A673 (cell line): ENCODE measurements around the gene CDK5RAP3.

Experiments
- CTCF ChIP-seq: fragments of 300-800, 200-600 bp; sonication (generic); conservative IDR thresholded peaks from 2 replicates; pipeline ENCODE4 v1.5.1; 2017; ENCODE audit warnings: low read depth, mild to moderate bottlenecking, antibody characterized with exemption, low read length, moderate library complexity, mixed read lengths
- EZH2 ChIP-seq: fragments of 200-600 bp; sonication (generic); IDR thresholded peaks from 2 replicates; pipeline ENCODE4 v1.6.1; 2017; ENCODE audit warnings: borderline replicate concordance, low read depth, mild to moderate bottlenecking, mixed read lengths, antibody characterized with exemption, low read length; ENCODE audit not compliant: poor library complexity, severe bottlenecking

DNA sequence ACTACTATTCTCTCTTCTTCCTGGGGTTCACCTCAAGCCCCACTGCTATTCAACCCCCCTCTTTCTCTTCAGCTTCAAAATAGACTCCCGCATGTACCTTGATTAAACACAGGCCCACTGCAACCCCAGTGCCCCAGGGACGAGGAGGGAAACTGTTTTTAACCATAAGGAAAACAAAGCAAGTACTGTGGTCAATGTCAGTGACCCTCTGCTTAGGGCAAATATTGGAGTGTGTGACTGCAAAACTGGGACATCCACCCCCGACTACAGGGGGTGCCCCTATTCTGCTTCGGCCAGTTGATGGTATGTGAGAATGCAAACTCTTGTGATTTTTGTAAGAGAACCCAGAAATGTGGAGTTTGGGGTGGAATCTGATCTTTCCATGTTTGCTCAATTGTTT, 39.1 kb upstream of the CDK5RAP3 start:
- TF ChIP-seq CTCF (no peak), EZH2 (no peak)
